ENCODE results near the gene NINL.

Gene NINL

DNA sequence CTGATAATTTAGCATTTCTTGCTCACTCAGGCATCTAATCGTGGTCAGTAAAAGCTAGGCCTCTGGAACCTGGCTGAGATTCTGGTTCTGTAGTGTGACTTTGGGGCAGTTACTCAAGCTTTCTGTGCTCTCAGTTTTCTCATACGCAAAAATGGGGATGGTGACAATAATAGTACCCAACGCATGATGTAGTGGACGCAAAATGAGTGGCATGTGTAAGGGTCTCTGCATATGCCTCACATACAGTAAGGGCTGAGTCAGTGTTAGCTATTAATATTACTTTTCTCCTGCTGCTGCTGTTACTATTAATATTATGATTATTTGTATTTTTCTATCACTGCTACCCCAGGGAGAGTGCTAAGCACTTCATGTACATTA is 177.2 kb downstream of the NINL start:
- H4K20me1 ChIP-seq, result no peaks in the 10 kb centered on the region; a peak in 1 of 22 replicates
- peak overlapping the region; percentile 39 to 94 (median 87); a peak in 21 of 22 replicates for H3K27ac ChIP-seq
- TF ChIP-seq Cebpa-rat (IDR thresholded peaks at IDR 0.05), result no peak

DNA sequence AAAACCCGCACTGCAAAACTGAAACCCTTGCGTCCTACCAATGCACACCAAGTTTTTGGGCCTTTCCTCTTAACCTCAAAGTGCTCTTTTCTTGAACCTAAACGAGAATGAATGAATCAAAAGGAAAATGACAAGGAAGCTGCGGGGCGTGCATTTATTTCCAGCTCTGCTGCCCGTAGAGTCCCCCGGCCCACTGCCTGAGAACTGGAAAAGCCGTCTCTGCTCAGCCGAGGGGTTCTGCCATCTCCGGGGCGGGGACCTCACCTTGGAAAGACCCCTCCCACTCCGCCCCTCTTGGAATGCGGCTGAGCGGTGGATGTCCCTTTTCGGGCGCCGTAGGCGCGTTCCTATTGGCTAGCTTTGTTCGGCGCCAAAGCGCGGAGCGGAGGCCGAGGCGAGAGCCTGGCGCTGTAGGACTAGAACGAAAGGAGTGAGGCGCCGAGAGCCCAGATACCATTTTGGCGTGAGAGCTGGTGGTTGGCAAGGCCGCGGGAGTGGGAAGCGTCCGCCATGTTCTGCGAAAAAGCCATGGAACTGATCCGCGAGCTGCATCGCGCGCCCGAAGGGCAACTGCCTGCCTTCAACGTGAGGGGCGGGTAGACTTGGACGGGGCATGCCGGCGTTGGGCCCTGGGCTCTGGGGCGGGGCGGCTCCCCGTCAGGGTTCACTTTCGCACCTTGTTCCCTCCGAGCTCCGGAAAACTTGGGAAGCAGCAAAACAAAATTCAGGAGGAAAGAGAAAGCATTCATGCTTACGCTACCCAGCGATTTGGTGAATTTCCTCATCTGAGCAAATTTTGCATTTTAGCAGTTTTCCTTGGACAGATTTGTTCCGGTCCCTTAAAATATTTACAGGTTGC is 177.8 kb downstream of the NINL start, which contains the start of gene GINS1:
GINS1 (plus strand) TSS at position 363 of the 859 bp plus-strand sequence; CDS start at position 511, 148 bp downstream.
- H3K27ac ChIP-seq, result peak within 1 kb of the TSS; percentile 39 to 94 (median 87); a peak in 21 of 22 replicates
- peak within 1 kb of the TSS; percentile 75 to 94 (median 87) for H3K4me2 ChIP-seq
- no peak for TF ChIP-seq Cebpa-rat (IDR thresholded peaks at IDR 0.05)
- H3K9ac ChIP-seq, result peak within 1 kb of the TSS; percentile 83 to 95 (median 91)
- peaks cover 22 to 39% (median 29%) of the 10 kb centered on the region in 11 experiments for H3K9me3 ChIP-seq (replicated peaks in 1 of 11)
- no peaks in the 10 kb centered on the region; a peak in 1 of 22 replicates for H4K20me1 ChIP-seq
- peaks cover 13 to 22% (median 16%) of the 10 kb centered on the region in 10 experiments for H3K4me1 ChIP-seq
- H3K36me3 ChIP-seq, result peaks cover 0 to 38% (median 24%) of the 10 kb centered on the region in 11 experiments; a peak in 14 of 22 replicates
- no peaks in the 10 kb centered on the region for H3K27me3 ChIP-seq
- peak within 1 kb of the TSS; percentile 67 to 85 (median 79) for H3K4me3 ChIP-seq

More for the DNA sequence above, 177.2 kb downstream of the NINL start:
- Histone ChIP-seq H3K4me1 (peaks cover 13 to 22% (median 16%) of the 10 kb centered on the region in 10 experiments), H3K27me3 (no peaks in the 10 kb centered on the region), H3K36me3 (peaks cover 0 to 42% (median 28%) of the 10 kb centered on the region in 11 experiments; a peak in 14 of 22 replicates), H3K4me3 (peak overlapping the region; percentile 67 to 85 (median 79)), H3K9me3 (replicated peaks in 1 of 11) (peaks cover 15 to 33% (median 22%) of the 10 kb centered on the region in 11 experiments), H3K9ac (peak overlapping the region; percentile 83 to 95 (median 91)), H3K4me2 (peak overlapping the region; percentile 75 to 94 (median 87))

Data from BLaER1 treated with 17β-estradiol and CSF1 and Interleukin-3, amounts not matched to agents 10 nM and 100 nM (cell line).